Activated CD8-positive, alpha-beta T cell treated with anti-CD3 and anti-CD28 coated beads, Interleukin-2, amount 10 ng/mL, durations not matched to agents 7 days and 5 days (primary cell): ENCODE data around the gene PPP2R5E. TPM values are rescaled to one million over a fixed set of nuclear protein-coding genes. Genes with fewer than 3 reads are reported as not detected.
A peak's percentile ranks its signal among the peaks of the same experiment; 100 is the strongest.

Source experiments
- ATAC-seq: fragments of 150-1000 bp; cut with Tn5 transposase; one replicate; pipeline ENCODE4 v1.10.0; 2021; ENCODE audit warnings: moderate library complexity
- CTCF ChIA-PET: fragments of 350-600 bp; sonication (Branson Sonifier 250); formaldehyde crosslinking; loops from one replicate; lab custom pipeline; 2021; ENCODE audit warnings: antibody characterized with exemption; lab: Charles Lee
- POLR2A ChIA-PET: fragments of 350-600 bp; sonication (Branson Sonifier 250); formaldehyde crosslinking; loops from one replicate; lab custom pipeline; 2021; ENCODE audit warnings: antibody characterized with exemption; lab: Charles Lee
- DNase-seq: peaks from one replicate; pipeline ENCODE4 v3.0.0-alpha.2; 2020
- H3K27ac Mint-ChIP-seq: one replicate; pipeline ENCODE4 v1.8.0; 2021; ENCODE audit warnings: mild to moderate bottlenecking, mixed read lengths
- H3K27me3 Mint-ChIP-seq: one replicate; pipeline ENCODE4 v1.8.0; 2021; ENCODE audit warnings: low read depth, mixed read lengths
- H3K36me3 Mint-ChIP-seq: one replicate; pipeline ENCODE4 v1.8.0; 2021; ENCODE audit warnings: low read depth, mixed read lengths
- H3K4me1 Mint-ChIP-seq: one replicate; pipeline ENCODE4 v1.8.0; 2021; ENCODE audit warnings: low read depth, mixed read lengths
- H3K4me3 Mint-ChIP-seq: one replicate; pipeline ENCODE4 v1.8.0; 2021; ENCODE audit warnings: mild to moderate bottlenecking, mixed read lengths
- H3K9me3 Mint-ChIP-seq: one replicate; pipeline ENCODE4 v1.8.0; 2022; ENCODE audit warnings: mixed read lengths; ENCODE audit not compliant: insufficient read depth
- total RNA-seq, 2 experiments: library from RNA; stranded (reverse); gene quantifications; one replicate each; pipeline ENCODE4 v1.2.3, GENCODE V29; 2021

PPP2R5E gene
- total RNA-seq, 2 experiments from 2014 or later = 49.7 to 50.4 TPM

DNA sequence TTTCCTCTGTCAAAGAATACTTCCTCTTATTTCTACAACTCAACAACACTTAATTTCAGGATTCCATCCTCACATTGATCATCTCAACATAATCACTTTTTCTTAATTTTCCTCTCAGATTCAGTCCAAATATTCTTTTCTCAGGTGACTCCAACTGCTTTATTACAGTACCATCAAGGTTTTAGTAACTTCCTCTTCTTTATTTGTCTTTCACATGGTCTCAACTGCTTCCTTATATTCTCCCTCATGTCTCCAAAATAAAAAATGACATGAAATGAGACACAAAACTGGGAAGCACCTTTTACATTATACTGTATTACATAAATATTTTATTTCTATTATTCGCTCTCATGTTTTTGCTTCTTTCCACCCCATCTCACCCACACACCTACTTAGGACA lies 55.5 kb downstream of the PPP2R5E start:
- ChIA-PET CTCF (interaction anchor here (1.2 kb wide), 1 partner anchor 162 kb away, joined by 3 read pairs; no protein-coding TSS in a partner anchor), POLR2A (no interaction called here)
- Mint-ChIP-seq H3K27ac (no peak overlapping the region), H3K36me3 (peaks cover 6% of the 10 kb centered on the region), H3K27me3 (no peaks in the 10 kb centered on the region), H3K9me3 (no peaks in the 10 kb centered on the region), H3K4me3 (no peak overlapping the region), H3K4me1 (peaks cover 21% of the 10 kb centered on the region)
- ATAC-seq (no peak), DNase-seq (no peak)

GRCh38 chr14:63486738-63487137 lies 56.4 kb downstream of the PPP2R5E start:
- ChIA-PET POLR2A (no interaction called here), CTCF (interaction anchor here (1.1 to 1.5 kb wide), 3 partner anchors 8 to 163 kb away, joined by 3 to 5 read pairs (median 4); no protein-coding TSS in a partner anchor)
- Mint-ChIP-seq H3K4me3 (no peak overlapping the region), H3K36me3 (peaks cover 4% of the 10 kb centered on the region), H3K4me1 (peaks cover 21% of the 10 kb centered on the region), H3K27me3 (no peaks in the 10 kb centered on the region), H3K9me3 (no peaks in the 10 kb centered on the region), H3K27ac (no peak overlapping the region)
- no peak for ATAC-seq
- DNase-seq = no peak

DNA sequence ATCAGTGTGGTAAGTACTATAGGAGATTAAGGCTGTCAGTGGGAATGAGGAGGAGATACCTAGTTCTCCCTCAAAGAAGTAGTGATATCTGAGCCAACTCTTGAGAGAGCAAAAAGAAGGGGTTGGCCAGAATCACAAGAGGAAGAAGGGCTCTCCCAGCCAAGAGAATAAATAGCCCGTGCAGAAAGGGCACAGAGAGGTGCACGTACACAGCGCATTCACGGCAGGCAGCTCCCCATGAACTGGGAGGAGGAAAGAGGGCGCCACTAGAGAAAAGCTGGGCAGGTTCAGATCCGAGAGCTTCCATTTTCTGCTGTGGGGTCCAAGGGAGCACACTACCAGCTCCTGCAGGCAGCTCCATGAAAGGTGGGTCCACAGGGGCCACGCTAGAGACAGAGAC lies 59.9 kb downstream of the PPP2R5E start:
- DNase-seq (no peak), ATAC-seq (no peak)
- Mint-ChIP-seq H3K4me1 (peaks cover 40% of the 10 kb centered on the region), H3K27ac (no peak overlapping the region), H3K36me3 (peaks cover 7% of the 10 kb centered on the region), H3K9me3 (no peaks in the 10 kb centered on the region), H3K27me3 (no peaks in the 10 kb centered on the region), H3K4me3 (no peak overlapping the region)
- ChIA-PET CTCF (no interaction called here), POLR2A (interaction anchor here (1.1 kb wide), 2 partner anchors 10 to 60 kb away, joined by 3 to 5 read pairs; partner anchors contain the start of gene PPP2R5E)

GRCh38 chr14:63480599-63480998 lies 62.6 kb downstream of the PPP2R5E start:
- ChIA-PET CTCF (no interaction called here), POLR2A (no interaction called here)
- Mint-ChIP-seq H3K9me3 (no peaks in the 10 kb centered on the region), H3K4me1 (peaks cover 51% of the 10 kb centered on the region), H3K36me3 (peaks cover 7% of the 10 kb centered on the region), H3K27ac (no peak overlapping the region), H3K4me3 (no peak overlapping the region), H3K27me3 (no peaks in the 10 kb centered on the region)
- ATAC-seq = no peak
- no peak for DNase-seq

DNA sequence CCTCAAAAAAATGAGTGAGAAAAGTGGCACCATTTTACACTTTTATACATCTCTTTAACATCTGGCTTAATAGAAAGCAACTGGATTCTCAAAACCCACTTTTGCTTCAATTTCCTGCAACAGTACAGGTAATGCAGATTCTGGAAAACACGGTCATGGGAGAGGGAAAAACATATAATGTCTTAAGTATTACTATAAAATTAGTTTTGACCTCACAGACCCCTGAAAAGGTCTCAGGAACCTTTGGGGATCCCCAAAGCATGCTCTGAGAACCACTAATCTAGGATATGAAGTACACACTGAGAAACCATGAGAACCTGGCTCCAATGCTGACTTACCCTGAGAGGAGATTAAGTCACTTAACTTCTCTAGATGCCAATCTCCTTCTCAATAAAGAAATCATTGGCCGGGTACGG lies 64.7 kb downstream of the PPP2R5E start:
- Mint-ChIP-seq H3K36me3 (peaks cover 7% of the 10 kb centered on the region), H3K27me3 (no peaks in the 10 kb centered on the region), H3K27ac (no peak overlapping the region), H3K4me3 (no peak overlapping the region), H3K9me3 (no peaks in the 10 kb centered on the region), H3K4me1 (peaks cover 45% of the 10 kb centered on the region)
- POLR2A ChIA-PET = interaction anchor here (0.9 to 1.3 kb wide), 2 partner anchors 65 to 860 kb away, joined by 3 to 8 read pairs; partner anchors contain the start of gene PPP2R5E
- CTCF ChIA-PET = interaction anchor here (0.8 to 1.6 kb wide), 6 partner anchors 8 to 89 kb away, joined by 3 to 10 read pairs (median 4); no protein-coding TSS in a partner anchor
- ATAC-seq = peak; percentile 21
- no peak for DNase-seq

GRCh38 chr14:63478010-63478409 lies 65.2 kb downstream of the PPP2R5E start:
- H3K4me3 Mint-ChIP-seq = peak overlapping the region; percentile 55
- H3K9me3 Mint-ChIP-seq = no peaks in the 10 kb centered on the region
- peak; percentile 91 for ATAC-seq
- peak; percentile 69 for DNase-seq
- peak overlapping the region; percentile 75 for H3K27ac Mint-ChIP-seq
- CTCF ChIA-PET = interaction anchor here (0.8 to 1.6 kb wide), 6 partner anchors 9 to 89 kb away, joined by 3 to 10 read pairs (median 4); no protein-coding TSS in a partner anchor
- H3K36me3 Mint-ChIP-seq = peaks cover 7% of the 10 kb centered on the region
- POLR2A ChIA-PET = interaction anchor here (0.9 to 1.3 kb wide), 2 partner anchors 66 to 861 kb away, joined by 3 to 8 read pairs; partner anchors contain the start of gene PPP2R5E
- no peaks in the 10 kb centered on the region for H3K27me3 Mint-ChIP-seq
- H3K4me1 Mint-ChIP-seq = peaks cover 43% of the 10 kb centered on the region

DNA sequence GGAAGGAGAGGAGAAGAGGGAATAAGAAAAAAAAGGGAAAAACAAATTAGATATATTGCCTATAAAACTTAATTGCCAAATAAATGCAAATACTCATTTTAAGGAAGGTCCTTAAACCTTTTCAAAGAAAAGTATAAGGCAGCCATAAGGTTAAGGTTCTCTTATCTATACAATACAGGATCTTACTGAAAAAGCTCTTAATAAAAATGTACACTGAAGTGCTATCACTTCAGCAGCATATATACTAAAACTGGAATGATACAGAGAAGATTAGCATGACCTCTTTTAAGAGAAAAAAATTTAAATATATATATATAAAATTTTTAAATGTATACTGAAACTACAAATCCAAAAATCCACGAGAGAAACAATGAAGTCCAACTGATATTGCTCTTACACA lies 65.6 kb downstream of the PPP2R5E start:
- H3K4me3 Mint-ChIP-seq = peak overlapping the region; percentile 55
- POLR2A ChIA-PET = interaction anchor here (0.9 to 1.3 kb wide), 2 partner anchors 66 to 861 kb away, joined by 3 to 8 read pairs; partner anchors contain the start of gene PPP2R5E
- no peaks in the 10 kb centered on the region for H3K27me3 Mint-ChIP-seq
- ATAC-seq (no peak), DNase-seq (no peak)
- peaks cover 7% of the 10 kb centered on the region for H3K36me3 Mint-ChIP-seq
- H3K9me3 Mint-ChIP-seq = no peaks in the 10 kb centered on the region
- peak overlapping the region; percentile 75 for H3K27ac Mint-ChIP-seq
- H3K4me1 Mint-ChIP-seq = peaks cover 43% of the 10 kb centered on the region
- CTCF ChIA-PET = interaction anchor here (0.9 to 1.6 kb wide), 4 partner anchors 9 to 89 kb away, joined by 3 to 10 read pairs (median 4); no protein-coding TSS in a partner anchor

DNA sequence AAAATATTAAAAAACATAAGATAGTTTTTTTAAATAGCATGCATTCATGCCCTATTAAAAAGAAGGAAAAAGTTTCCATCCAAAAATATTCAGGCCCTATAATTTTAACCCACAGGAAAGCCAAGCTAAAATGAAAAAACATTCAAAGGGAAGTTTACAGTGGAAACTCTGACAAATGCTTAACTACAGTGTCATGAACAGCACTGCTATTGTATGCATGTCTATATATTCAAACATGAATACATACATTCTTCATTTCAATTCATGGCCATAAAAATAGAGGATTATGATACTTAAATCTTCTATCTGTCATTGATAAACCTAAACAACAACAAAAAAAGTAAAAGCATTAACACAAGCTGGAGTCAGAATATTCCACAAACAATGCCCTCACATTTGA lies 67.4 kb downstream of the PPP2R5E start:
- H3K27me3 Mint-ChIP-seq = no peaks in the 10 kb centered on the region
- H3K4me3 Mint-ChIP-seq = no peak overlapping the region
- peaks cover 7% of the 10 kb centered on the region for H3K36me3 Mint-ChIP-seq
- H3K9me3 Mint-ChIP-seq = no peaks in the 10 kb centered on the region
- no peak overlapping the region for H3K27ac Mint-ChIP-seq
- ChIA-PET CTCF (interaction anchor here (0.9 kb wide), 1 partner anchor 38 kb away, joined by 3 read pairs; no protein-coding TSS in a partner anchor), POLR2A (no interaction called here)
- ATAC-seq (no peak), DNase-seq (no peak)
- H3K4me1 Mint-ChIP-seq = peaks cover 53% of the 10 kb centered on the region

DNA sequence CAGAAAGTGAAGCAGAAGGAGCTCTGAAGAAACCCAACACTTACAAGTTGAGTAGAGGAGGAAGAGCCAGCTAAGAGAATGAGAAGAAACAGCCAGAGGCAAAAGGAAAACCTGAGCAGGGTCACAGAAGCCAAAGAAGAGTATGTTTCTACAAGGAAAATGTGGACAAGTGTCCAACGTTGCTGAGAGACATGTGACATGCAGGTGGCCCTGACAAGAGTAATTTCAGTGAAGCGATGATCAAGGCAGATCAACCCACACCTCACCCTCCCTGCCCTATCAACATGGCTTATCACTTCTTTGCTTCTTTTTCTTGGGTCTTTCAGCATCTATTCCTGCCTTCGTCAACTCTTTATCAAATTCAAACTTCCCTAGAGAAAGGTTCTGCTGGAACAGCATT lies 68.3 kb downstream of the PPP2R5E start:
- peaks cover 52% of the 10 kb centered on the region for H3K4me1 Mint-ChIP-seq
- H3K36me3 Mint-ChIP-seq = peaks cover 4% of the 10 kb centered on the region
- DNase-seq = no peak
- no peaks in the 10 kb centered on the region for H3K27me3 Mint-ChIP-seq
- H3K4me3 Mint-ChIP-seq = no peak overlapping the region
- no peak for ATAC-seq
- POLR2A ChIA-PET = no interaction called here
- H3K9me3 Mint-ChIP-seq = no peaks in the 10 kb centered on the region
- CTCF ChIA-PET = no interaction called here
- no peak overlapping the region for H3K27ac Mint-ChIP-seq

GRCh38 chr14:63474111-63474510 lies 69.1 kb downstream of the PPP2R5E start:
- ATAC-seq = no peak
- Mint-ChIP-seq H3K4me1 (peaks cover 50% of the 10 kb centered on the region), H3K36me3 (peaks cover 3% of the 10 kb centered on the region), H3K27ac (no peak overlapping the region), H3K27me3 (no peaks in the 10 kb centered on the region), H3K9me3 (no peaks in the 10 kb centered on the region), H3K4me3 (no peak overlapping the region)
- CTCF ChIA-PET = interaction anchor here (1.6 kb wide), 1 partner anchor 86 kb away, joined by 5 read pairs; no protein-coding TSS in a partner anchor
- POLR2A ChIA-PET = no interaction called here
- DNase-seq = no peak

DNA sequence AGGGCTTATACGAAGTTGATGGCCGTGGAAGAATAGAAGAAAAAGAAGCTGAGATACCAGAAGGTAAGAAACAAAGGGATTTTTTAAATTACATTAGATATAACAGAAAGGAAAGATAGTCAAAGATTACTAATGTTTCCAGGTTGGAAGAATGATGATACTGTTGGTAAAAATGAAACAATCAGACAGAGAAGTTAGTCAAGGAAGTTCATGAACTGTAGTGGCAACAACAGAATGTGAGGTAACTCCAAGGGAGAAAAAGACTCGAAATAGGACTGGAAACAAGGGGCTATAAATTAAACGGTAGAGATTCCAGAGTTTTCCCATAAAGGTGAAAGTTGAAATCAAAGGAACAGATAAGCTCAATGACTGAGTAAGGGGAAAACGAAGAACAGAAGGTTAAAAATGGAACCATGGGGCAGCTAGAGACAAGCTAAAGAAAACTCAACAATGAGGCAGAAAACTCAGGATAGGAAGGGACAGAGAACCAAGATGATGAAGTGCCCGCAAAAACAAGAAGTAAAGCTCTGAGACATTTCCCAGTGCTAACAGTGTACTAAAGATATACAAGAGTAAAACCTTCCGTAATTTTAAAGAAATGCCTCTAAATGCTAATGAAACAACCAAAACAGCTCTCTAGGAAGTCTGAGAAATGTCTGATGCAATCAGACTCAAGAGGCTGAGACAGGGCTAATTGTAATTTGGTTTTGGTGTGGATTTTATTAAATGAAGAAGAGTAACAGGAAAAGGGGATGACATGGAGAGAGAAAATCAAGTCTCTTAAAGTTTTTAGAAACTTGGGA lies 70.0 kb downstream of the PPP2R5E start:
- Mint-ChIP-seq H3K4me1 (peaks cover 50% of the 10 kb centered on the region), H3K4me3 (no peak overlapping the region), H3K27me3 (no peaks in the 10 kb centered on the region), H3K36me3 (peaks cover 1% of the 10 kb centered on the region), H3K9me3 (no peaks in the 10 kb centered on the region), H3K27ac (no peak overlapping the region)
- ChIA-PET CTCF (interaction anchor here (1.6 kb wide), 1 partner anchor 85 kb away, joined by 5 read pairs; no protein-coding TSS in a partner anchor), POLR2A (no interaction called here)
- ATAC-seq = no peak
- DNase-seq = no peak
